ENCODE data around the gene SLC8A1. TPM values are rescaled to one million over a fixed set of nuclear protein-coding genes. Genes with fewer than 3 reads are reported as not detected.

SLC8A1 gene
- total RNA-seq, 4 donors from 2014 or later: 22.8 to 65.5 (median 42.0) TPM

- H3K27ac ChIP-seq: no peak overlapping the region
- H3K4me3 ChIP-seq: no peak overlapping the region
- intact Hi-C loops (cut with DNase I; ENCODE audit: low total_unique reads) (no loop called here), in situ Hi-C loops (cut with MboI; ENCODE audit: low pct_ligation_motif_present in 1 of 4, low pct_unique_long_range_greater_than_20kb in 1 of 4, low sequenced_read_pairs in 3 of 4) (no loop called here)
- H3K4me1 ChIP-seq: peaks cover 0 to 5% (median 0%) of the 10 kb centered on the region in 4 donors
- no peak for DNase-seq
- TF ChIP-seq CTCF (IDR thresholded peaks at IDR 0.05) (no peak), EP300 (IDR thresholded peaks at IDR 0.05; ENCODE audit: low read depth) (no peak), POLR2AphosphoS5 (IDR thresholded peaks at IDR 0.05) (no peak), POLR2A (IDR thresholded peaks at IDR 0.05) (no peak)
- no peaks in the 10 kb centered on the region for H3K9me3 ChIP-seq
- no peaks in the 10 kb centered on the region for H3K36me3 ChIP-seq
- 69 to 80% methylated on average over 1 to 2 of the region's 2 CpGs for WGBS, 2 donors (ENCODE audit: low coverage in 1 of 2)
- no peaks in the 10 kb centered on the region for H3K27me3 ChIP-seq
Measured at GRCh38 chr2:40466935-40467572, 15.2 kb upstream of the SLC8A1 start.

GRCh38 chr2:40466332-40466906 lies 14.5 kb upstream of the SLC8A1 start:
- Histone ChIP-seq H3K27ac (no peak overlapping the region), H3K4me1 (peaks cover 0 to 5% (median 0%) of the 10 kb centered on the region in 4 donors), H3K36me3 (no peaks in the 10 kb centered on the region), H3K27me3 (no peaks in the 10 kb centered on the region), H3K4me3 (no peak overlapping the region), H3K9me3 (no peaks in the 10 kb centered on the region)
- 71 to 79% methylated on average over 3 of the region's 3 CpGs for WGBS, 2 donors (ENCODE audit: low coverage in 1 of 2)
- intact Hi-C loops (cut with DNase I; ENCODE audit: low total_unique reads) (no loop called here), in situ Hi-C loops (cut with MboI; ENCODE audit: low pct_ligation_motif_present in 1 of 4, low pct_unique_long_range_greater_than_20kb in 1 of 4, low sequenced_read_pairs in 3 of 4) (no loop called here)
- no peak for DNase-seq
- no peak for TF ChIP-seq EP300 (IDR thresholded peaks at IDR 0.05; ENCODE audit: low read depth)
- no peak for TF ChIP-seq POLR2A (IDR thresholded peaks at IDR 0.05)
- TF ChIP-seq POLR2AphosphoS5 (IDR thresholded peaks at IDR 0.05): no peak
- TF ChIP-seq CTCF (IDR thresholded peaks at IDR 0.05): no peak

- TF ChIP-seq POLR2AphosphoS5 (IDR thresholded peaks at IDR 0.05) (no peak), CTCF (IDR thresholded peaks at IDR 0.05) (no peak), POLR2A (IDR thresholded peaks at IDR 0.05) (no peak), EP300 (IDR thresholded peaks at IDR 0.05; ENCODE audit: low read depth) (no peak)
- Histone ChIP-seq H3K36me3 (no peaks in the 10 kb centered on the region), H3K4me1 (no peaks in the 10 kb centered on the region), H3K4me3 (no peak overlapping the region), H3K27me3 (no peaks in the 10 kb centered on the region), H3K27ac (no peak overlapping the region), H3K9me3 (no peaks in the 10 kb centered on the region)
- in situ Hi-C loops (cut with MboI; ENCODE audit: low pct_ligation_motif_present in 1 of 4, low pct_unique_long_range_greater_than_20kb in 1 of 4, low sequenced_read_pairs in 3 of 4): no loop called here
- WGBS, 2 donors (ENCODE audit: low coverage in 1 of 2): 60 to 70% methylated on average over 8 of the region's 8 CpGs
- DNase-seq: no peak
- intact Hi-C loops (cut with DNase I; ENCODE audit: low total_unique reads): no loop called here
Measured at GRCh38 chr2:40463112-40463511, 11.2 kb upstream of the SLC8A1 start.

GRCh38 chr2:40458271-40458794 lies 6.4 kb upstream of the SLC8A1 start:
- WGBS, 2 donors (ENCODE audit: low coverage in 1 of 2): 47 to 68% methylated on average over 3 to 6 of the region's 6 CpGs
- peak overlapping the region in 1 of 4 donors; percentile 14 for H3K27ac ChIP-seq
- H3K9me3 ChIP-seq: no peaks in the 10 kb centered on the region
- H3K4me1 ChIP-seq: no peaks in the 10 kb centered on the region
- no peaks in the 10 kb centered on the region for H3K36me3 ChIP-seq
- in situ Hi-C loops (cut with MboI; ENCODE audit: low pct_ligation_motif_present in 1 of 4, low pct_unique_long_range_greater_than_20kb in 1 of 4, low sequenced_read_pairs in 3 of 4) (no loop called here), intact Hi-C loops (cut with DNase I; ENCODE audit: low total_unique reads) (no loop called here)
- DNase-seq: no peak
- no peaks in the 10 kb centered on the region for H3K27me3 ChIP-seq
- H3K4me3 ChIP-seq: no peak overlapping the region
- TF ChIP-seq POLR2A (IDR thresholded peaks at IDR 0.05) (no peak), CTCF (IDR thresholded peaks at IDR 0.05) (no peak), EP300 (IDR thresholded peaks at IDR 0.05; ENCODE audit: low read depth) (no peak), POLR2AphosphoS5 (IDR thresholded peaks at IDR 0.05) (no peak)
